ENCODE results near the gene PUSL1.

The PUSL1 gene

GRCh38 chr1:1331068-1331965, 22.9 kb downstream of the PUSL1 start, which contains the start of gene TAS1R3:
Gene TAS1R3, plus strand, starts transcription at chr1:1331280. Its CDS starts 66 bp downstream, at chr1:1331346.
- H3K4me3 ChIP-seq (ENCODE audit: low read depth, low read length), result no peak within 1 kb of the TSS
- no peak for DNase-seq (ENCODE audit: low read depth)

GRCh38 chr1:1332031-1332755, 23.8 kb downstream of the PUSL1 start:
- no peak overlapping the region for H3K4me3 ChIP-seq (ENCODE audit: low read depth, low read length)
- DNase-seq (ENCODE audit: low read depth), result no peak
- TF ChIP-seq CTCF (IDR thresholded peaks at IDR 0.05; ENCODE audit: control insufficient read depth, extremely low read depth, insufficient read depth), result no peak

More at GRCh38 chr1:1331068-1331965, 22.9 kb downstream of the PUSL1 start, which contains the start of gene TAS1R3:
- TF ChIP-seq CTCF (IDR thresholded peaks at IDR 0.05; ENCODE audit: control insufficient read depth, extremely low read depth, insufficient read depth), result no peak

GRCh38 chr1:1332774-1333480, 24.5 kb downstream of the PUSL1 start:
- no peak overlapping the region for H3K4me3 ChIP-seq (ENCODE audit: low read depth, low read length)
- DNase-seq (ENCODE audit: low read depth), result no peak
- no peak for TF ChIP-seq CTCF (IDR thresholded peaks at IDR 0.05; ENCODE audit: control insufficient read depth, extremely low read depth, insufficient read depth)

- TF ChIP-seq CTCF (IDR thresholded peaks at IDR 0.05; ENCODE audit: control insufficient read depth, extremely low read depth, insufficient read depth), result no peak
- H3K4me3 ChIP-seq (ENCODE audit: low read depth, low read length), result no peak overlapping the region
- DNase-seq (ENCODE audit: low read depth), result no peak
Observed at GRCh38 chr1:1333551-1334241, 25.3 kb downstream of the PUSL1 start.

GRCh38 chr1:1334835-1335234, 26.4 kb downstream of the PUSL1 start:
- no peak overlapping the region for H3K4me3 ChIP-seq (ENCODE audit: low read depth, low read length)
- TF ChIP-seq CTCF (IDR thresholded peaks at IDR 0.05; ENCODE audit: control insufficient read depth, extremely low read depth, insufficient read depth), result no peak
- no peak for DNase-seq (ENCODE audit: low read depth)

- TF ChIP-seq CTCF (IDR thresholded peaks at IDR 0.05; ENCODE audit: control insufficient read depth, extremely low read depth, insufficient read depth), result no peak
- no peak overlapping the region for H3K4me3 ChIP-seq (ENCODE audit: low read depth, low read length)
- no peak for DNase-seq (ENCODE audit: low read depth)
Observed at GRCh38 chr1:1335283-1335682, 26.9 kb downstream of the PUSL1 start.

Data from LNCaP clone FGC (cell line).